ENCODE results near the gene EFCAB6. TPM values are rescaled to one million over a fixed set of nuclear protein-coding genes. Genes with fewer than 3 reads are reported as not detected.

The EFCAB6 gene
- total RNA-seq, 4 donors from 2014 or later: 2.0 to 8.4 (median 5.7) TPM

DNA sequence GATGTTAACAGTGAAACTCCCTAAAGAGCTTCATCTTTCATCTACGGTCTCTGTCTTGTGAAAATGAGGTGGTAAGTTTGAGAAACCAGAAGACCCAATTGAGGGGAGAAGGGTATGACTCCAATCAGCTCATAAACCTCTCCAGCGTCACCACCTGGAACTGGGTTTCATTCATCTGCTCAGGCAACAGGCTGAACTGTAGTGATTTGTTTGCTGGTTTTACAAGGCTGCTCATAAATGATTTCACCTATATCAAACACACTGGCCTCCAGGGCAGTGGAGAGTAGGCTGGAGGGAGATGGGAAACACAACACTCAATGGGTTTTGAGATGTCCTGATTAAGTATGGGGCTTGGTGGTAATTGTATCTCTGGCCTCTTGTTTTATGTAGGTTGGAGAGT is 79.0 kb downstream of the EFCAB6 start:
- Histone ChIP-seq H3K4me1 (no peaks in the 10 kb centered on the region), H3K4me3 (no peak overlapping the region), H3K36me3 (no peaks in the 10 kb centered on the region), H3K27ac (no peak overlapping the region), H3K9me3 (no peaks in the 10 kb centered on the region), H3K27me3 (no peaks in the 10 kb centered on the region)
- intact Hi-C loops (cut with DNase I; ENCODE audit: low total_unique reads): no loop called here
- no peak for DNase-seq
- TF ChIP-seq, protein P1, sequence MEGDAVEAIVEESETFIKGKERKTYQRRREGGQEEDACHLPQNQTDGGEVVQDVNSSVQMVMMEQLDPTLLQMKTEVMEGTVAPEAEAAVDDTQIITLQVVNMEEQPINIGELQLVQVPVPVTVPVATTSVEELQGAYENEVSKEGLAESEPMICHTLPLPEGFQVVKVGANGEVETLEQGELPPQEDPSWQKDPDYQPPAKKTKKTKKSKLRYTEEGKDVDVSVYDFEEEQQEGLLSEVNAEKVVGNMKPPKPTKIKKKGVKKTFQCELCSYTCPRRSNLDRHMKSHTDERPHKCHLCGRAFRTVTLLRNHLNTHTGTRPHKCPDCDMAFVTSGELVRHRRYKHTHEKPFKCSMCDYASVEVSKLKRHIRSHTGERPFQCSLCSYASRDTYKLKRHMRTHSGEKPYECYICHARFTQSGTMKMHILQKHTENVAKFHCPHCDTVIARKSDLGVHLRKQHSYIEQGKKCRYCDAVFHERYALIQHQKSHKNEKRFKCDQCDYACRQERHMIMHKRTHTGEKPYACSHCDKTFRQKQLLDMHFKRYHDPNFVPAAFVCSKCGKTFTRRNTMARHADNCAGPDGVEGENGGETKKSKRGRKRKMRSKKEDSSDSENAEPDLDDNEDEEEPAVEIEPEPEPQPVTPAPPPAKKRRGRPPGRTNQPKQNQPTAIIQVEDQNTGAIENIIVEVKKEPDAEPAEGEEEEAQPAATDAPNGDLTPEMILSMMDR (IDR thresholded peaks at IDR 0.05): no peak
- no peak for TF ChIP-seq POLR2A (IDR thresholded peaks at IDR 0.05)

DNA sequence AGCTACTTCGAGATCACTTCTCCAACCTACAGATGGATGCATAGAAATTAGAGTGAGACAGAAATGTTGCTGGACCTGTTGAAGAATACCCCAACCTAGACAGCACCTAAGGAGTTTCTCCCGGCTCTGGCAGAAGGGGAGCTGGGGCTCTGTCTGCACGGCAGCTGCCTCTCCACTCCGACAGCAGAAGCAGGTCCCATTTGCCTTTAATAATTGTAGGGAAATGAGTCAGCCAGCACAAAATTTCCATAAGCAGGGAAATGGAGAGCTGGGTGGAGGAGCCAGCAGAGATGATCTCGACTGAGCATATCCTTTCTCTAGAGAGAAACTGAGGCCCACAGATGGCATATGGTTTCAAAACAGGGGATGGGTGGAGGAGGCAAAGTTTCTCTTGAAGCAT is 80.1 kb downstream of the EFCAB6 start:
- no peaks in the 10 kb centered on the region for H3K9me3 ChIP-seq
- DNase-seq: no peak
- H3K4me3 ChIP-seq: no peak overlapping the region
- intact Hi-C loops (cut with DNase I; ENCODE audit: low total_unique reads): no loop called here
- no peaks in the 10 kb centered on the region for H3K4me1 ChIP-seq
- no peak overlapping the region for H3K27ac ChIP-seq
- no peaks in the 10 kb centered on the region for H3K27me3 ChIP-seq
- TF ChIP-seq POLR2A (IDR thresholded peaks at IDR 0.05): no peak
- TF ChIP-seq, protein P1 (IDR thresholded peaks at IDR 0.05): no peak
- H3K36me3 ChIP-seq: no peaks in the 10 kb centered on the region

DNA sequence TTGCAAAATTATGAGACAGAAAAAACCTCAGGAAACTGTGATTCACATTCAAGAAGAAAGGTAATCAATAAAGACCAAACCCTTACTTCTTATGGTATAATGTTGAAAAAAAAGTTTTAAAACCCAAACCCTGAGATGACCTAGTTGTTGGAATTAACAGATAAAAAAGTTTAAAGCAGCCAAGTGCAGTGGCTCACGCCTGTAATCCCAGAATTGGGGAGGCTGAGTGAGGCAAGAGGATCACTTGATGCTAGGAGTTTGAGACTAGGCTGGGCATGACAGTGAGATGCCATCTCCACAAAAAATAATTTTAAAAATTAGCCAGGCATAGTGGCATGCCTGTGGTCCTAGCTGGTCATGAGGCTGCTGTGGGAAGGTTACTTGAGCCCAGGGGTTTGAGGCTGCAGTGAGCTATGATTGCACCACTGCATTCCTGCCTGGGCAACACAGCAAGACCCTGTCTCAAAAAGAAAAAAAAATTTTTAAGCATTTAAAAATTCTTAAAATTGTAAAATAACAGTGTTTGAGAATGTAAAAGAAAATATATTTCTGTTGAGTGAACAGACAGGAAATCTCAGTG is 85.1 kb downstream of the EFCAB6 start:
- intact Hi-C loops (cut with DNase I; ENCODE audit: low total_unique reads): no loop called here
- H3K4me1 ChIP-seq: no peaks in the 10 kb centered on the region
- H3K36me3 ChIP-seq: no peaks in the 10 kb centered on the region
- no peaks in the 10 kb centered on the region for H3K9me3 ChIP-seq
- no peak for DNase-seq
- H3K27me3 ChIP-seq: no peaks in the 10 kb centered on the region
- peak overlapping the region in 1 of 2 donors; percentile 67 for H3K27ac ChIP-seq
- no peak for TF ChIP-seq POLR2A (IDR thresholded peaks at IDR 0.05)
- TF ChIP-seq, protein P1 (IDR thresholded peaks at IDR 0.05): no peak
- no peak overlapping the region for H3K4me3 ChIP-seq

DNA sequence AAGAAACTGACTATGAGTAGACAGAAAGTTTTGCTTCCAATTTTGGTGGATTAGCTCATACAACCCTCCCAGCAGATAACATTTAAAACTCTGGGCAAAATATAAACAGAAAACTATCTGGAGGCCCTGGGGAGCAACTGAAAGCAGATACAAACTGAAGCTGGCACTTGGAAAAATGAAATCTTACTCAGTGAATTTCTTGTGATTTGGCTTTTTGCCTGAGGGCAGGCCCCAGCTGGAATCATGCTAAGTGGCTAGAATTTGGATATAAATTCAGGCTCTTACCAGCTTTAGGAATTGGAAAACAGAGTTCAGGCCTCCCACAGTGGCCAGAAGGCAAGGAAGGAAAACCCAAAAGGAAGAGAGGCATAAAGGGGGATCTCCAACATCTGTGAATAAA is 85.8 kb downstream of the EFCAB6 start:
- no peaks in the 10 kb centered on the region for H3K4me1 ChIP-seq
- DNase-seq: no peak

DNA sequence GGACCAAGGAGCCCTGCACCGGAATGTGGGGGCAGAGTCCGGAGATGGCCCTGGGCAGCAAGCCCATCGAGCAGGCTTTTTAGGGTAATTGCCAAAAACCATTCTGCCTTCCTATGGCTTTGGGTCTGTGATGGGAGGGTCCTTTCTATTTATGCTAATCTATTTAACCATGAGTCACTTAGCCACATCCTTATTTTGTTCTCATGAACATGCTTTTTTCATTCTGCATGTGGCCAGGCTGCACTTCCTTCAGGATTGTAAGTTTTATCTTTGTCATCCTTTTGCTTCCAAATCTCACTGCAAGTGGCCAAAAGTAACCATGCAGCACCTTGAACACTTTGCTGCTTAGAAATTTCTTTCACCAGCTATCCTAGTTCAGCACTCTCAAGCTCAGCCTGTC is 88.3 kb downstream of the EFCAB6 start:
- Histone ChIP-seq H3K4me3 (no peak overlapping the region), H3K27ac (no peak overlapping the region), H3K36me3 (no peaks in the 10 kb centered on the region), H3K27me3 (no peaks in the 10 kb centered on the region), H3K4me1 (no peaks in the 10 kb centered on the region), H3K9me3 (no peaks in the 10 kb centered on the region)
- TF ChIP-seq POLR2A (IDR thresholded peaks at IDR 0.05): no peak
- TF ChIP-seq, protein P1 (IDR thresholded peaks at IDR 0.05): no peak
- no peak for DNase-seq
- intact Hi-C loops (cut with DNase I; ENCODE audit: low total_unique reads): no loop called here

More for the DNA sequence above, 85.8 kb downstream of the EFCAB6 start:
- H3K36me3 ChIP-seq: no peaks in the 10 kb centered on the region
- H3K27me3 ChIP-seq: no peaks in the 10 kb centered on the region
- H3K4me3 ChIP-seq: no peak overlapping the region
- TF ChIP-seq, protein P1 (IDR thresholded peaks at IDR 0.05): no peak
- intact Hi-C loops (cut with DNase I; ENCODE audit: low total_unique reads): no loop called here
- no peaks in the 10 kb centered on the region for H3K9me3 ChIP-seq
- H3K27ac ChIP-seq: peak overlapping the region in 1 of 2 donors; percentile 67
